PFSK-1 (cell line): ENCODE results near the gene ULK4.

Experiments used
- FOXP2 ChIP-seq: optimal IDR thresholded peaks from 2 replicates; pipeline ENCODE3; 2011; ENCODE audit warnings: borderline replicate concordance, control low read depth, inconsistent platforms; ENCODE audit not compliant: insufficient read depth; ENCODE audit errors: extremely low read length, extremely low read depth
- POLR2AphosphoS5 ChIP-seq: IDR thresholded peaks from 2 replicates; pipeline ENCODE4 v1.6.1; 2012; ENCODE audit warnings: low read depth, mild to moderate bottlenecking, control low read depth, low read length, moderate library complexity
- SIN3A ChIP-seq: IDR thresholded peaks from 2 replicates; pipeline ENCODE4 v1.6.1; 2012; ENCODE audit warnings: mild to moderate bottlenecking, low read length, moderate library complexity, borderline replicate concordance; ENCODE audit not compliant: insufficient read depth
- TAF1 ChIP-seq: IDR thresholded peaks from 2 replicates; pipeline ENCODE4 v1.6.1; 2012; ENCODE audit warnings: low read length, control low read depth, borderline replicate concordance; ENCODE audit not compliant: insufficient read depth
- TF ChIP-seq, protein P1 (sequence below), 2 experiments: IDR thresholded peaks; 2 replicates each; pipeline versions ENCODE4 v1.6.1 to v1.8.0; 2011 to 2012; ENCODE audit warnings: low read depth in 2 of 2, low read length in 2 of 2, control low read depth in 1 of 2, inconsistent platforms in 1 of 2, mild to moderate bottlenecking in 1 of 2, moderate library complexity in 1 of 2; ENCODE audit not compliant: insufficient read depth in 1 of 2

Gene ULK4

DNA sequence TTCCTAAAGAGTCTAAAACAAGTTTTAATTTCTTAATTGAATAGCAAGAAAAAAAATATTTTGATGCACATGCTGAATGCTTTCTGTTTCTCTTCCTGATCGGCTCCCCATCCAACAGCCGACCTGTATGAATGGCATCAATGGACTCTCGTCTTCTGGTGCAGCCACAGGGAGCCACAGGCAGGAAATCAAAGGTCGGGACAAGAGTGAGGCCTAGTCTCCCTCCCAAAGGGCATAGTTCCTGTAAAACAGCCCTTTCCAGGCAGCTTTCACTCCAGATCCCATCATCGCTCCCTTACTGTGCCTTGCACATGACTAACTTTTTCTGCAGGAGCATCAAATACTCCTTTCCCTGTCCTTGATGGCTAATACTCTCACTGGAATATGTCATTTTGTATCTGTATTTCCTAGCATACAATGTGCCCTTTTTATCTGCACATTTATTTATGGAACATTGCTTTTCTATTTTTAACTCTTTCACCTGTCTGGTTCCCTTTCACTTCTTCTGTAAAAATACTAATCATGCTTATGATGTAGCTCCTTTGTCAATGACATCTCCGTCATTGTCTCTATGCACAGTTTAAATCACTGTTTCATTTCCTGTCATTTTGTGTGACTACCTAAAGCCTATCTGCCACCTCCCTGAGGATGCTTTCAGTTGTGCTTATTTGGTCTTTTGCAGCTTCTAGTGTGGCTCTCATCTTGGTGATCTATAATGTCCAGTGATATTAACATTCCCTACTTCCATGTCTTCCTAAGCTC is 436.4 kb downstream of the ULK4 start:
- TF ChIP-seq SIN3A (no peak), FOXP2 (no peak), POLR2AphosphoS5 (no peak), TAF1 (no peak)
- TF ChIP-seq, protein P1, sequence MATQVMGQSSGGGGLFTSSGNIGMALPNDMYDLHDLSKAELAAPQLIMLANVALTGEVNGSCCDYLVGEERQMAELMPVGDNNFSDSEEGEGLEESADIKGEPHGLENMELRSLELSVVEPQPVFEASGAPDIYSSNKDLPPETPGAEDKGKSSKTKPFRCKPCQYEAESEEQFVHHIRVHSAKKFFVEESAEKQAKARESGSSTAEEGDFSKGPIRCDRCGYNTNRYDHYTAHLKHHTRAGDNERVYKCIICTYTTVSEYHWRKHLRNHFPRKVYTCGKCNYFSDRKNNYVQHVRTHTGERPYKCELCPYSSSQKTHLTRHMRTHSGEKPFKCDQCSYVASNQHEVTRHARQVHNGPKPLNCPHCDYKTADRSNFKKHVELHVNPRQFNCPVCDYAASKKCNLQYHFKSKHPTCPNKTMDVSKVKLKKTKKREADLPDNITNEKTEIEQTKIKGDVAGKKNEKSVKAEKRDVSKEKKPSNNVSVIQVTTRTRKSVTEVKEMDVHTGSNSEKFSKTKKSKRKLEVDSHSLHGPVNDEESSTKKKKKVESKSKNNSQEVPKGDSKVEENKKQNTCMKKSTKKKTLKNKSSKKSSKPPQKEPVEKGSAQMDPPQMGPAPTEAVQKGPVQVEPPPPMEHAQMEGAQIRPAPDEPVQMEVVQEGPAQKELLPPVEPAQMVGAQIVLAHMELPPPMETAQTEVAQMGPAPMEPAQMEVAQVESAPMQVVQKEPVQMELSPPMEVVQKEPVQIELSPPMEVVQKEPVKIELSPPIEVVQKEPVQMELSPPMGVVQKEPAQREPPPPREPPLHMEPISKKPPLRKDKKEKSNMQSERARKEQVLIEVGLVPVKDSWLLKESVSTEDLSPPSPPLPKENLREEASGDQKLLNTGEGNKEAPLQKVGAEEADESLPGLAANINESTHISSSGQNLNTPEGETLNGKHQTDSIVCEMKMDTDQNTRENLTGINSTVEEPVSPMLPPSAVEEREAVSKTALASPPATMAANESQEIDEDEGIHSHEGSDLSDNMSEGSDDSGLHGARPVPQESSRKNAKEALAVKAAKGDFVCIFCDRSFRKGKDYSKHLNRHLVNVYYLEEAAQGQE (IDR thresholded peaks at IDR 0.05; ENCODE audit: insufficient read depth in 1 of 2, low read depth in 2 of 2, low read length in 2 of 2), result no peak

DNA sequence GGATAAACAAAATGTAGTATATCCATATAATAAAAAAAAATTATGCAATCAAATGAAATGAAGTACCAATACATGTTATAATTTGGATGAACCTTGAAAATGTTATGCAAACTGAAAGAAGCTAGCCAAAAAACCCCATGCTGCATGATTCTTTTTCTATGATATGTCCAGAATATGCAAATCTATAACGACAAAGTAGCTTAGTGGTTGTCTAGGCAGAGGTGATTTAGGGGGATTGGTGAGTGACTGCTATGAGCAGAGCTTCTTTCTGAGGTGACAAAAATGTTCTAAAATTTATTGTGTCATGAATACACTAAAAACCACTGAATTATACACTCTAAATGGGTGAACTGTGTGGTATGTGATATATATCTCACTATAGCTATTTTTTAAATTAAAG is 438.0 kb downstream of the ULK4 start:
- TF ChIP-seq TAF1 (no peak), SIN3A (no peak), FOXP2 (no peak), POLR2AphosphoS5 (no peak)
- TF ChIP-seq, protein P1 (IDR thresholded peaks at IDR 0.05; ENCODE audit: insufficient read depth in 1 of 2, low read depth in 2 of 2, low read length in 2 of 2), result no peak

DNA sequence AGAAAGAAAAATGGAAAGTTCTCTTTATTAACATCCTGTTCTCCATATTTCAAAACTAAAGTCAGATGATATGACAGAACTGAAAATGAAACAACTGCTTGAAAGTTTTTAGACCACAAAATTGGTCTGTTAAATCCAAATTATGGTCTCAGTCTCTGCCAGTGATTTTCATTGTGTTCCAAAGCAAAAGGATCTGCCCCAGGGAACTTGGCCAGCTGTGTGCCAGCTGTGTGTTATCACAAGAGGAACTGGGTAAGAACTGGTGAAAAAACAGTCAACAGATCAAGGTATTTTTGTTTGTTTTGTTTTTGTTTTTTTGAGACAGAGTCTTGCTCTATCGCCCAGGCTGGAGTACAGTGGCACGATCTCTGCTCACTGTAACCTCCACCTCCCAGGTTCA is 439.3 kb downstream of the ULK4 start:
- no peak for TF ChIP-seq SIN3A
- TF ChIP-seq POLR2AphosphoS5, result no peak
- TF ChIP-seq TAF1, result no peak
- TF ChIP-seq FOXP2, result no peak
- TF ChIP-seq, protein P1 (IDR thresholded peaks at IDR 0.05; ENCODE audit: insufficient read depth in 1 of 2, low read depth in 2 of 2, low read length in 2 of 2), result no peak

DNA sequence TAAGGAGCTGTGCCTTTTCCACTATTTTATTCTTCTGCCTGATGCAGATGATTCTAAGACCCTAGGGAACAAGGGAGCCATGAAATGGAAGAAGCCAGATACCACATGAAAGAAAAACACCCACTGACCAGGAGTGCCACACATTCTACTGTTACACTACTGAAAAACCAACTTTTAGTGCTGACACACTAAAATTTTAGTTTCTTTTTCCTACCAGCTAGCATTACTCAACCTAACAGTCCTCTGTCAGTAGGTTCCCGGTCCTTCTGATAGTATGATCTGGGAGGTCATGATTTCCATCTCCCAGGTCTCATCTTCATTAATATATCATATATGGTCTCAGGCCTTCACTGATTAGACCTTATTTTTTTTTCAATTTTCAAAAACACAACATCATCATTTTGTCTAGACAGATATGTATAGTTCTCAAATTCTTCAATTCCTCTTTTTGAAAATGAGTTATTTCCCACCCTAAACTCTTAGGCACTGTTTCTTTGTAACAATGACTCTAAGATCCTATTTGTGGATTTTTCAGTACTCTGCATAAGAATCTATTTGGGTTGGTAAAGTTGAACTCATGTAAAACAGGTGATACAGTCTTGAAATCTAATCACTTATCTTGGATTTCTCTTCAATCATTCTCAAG is 440.8 kb downstream of the ULK4 start:
- TF ChIP-seq POLR2AphosphoS5 (no peak), TAF1 (no peak)
- TF ChIP-seq, protein P1 (IDR thresholded peaks at IDR 0.05; ENCODE audit: insufficient read depth in 1 of 2, low read depth in 2 of 2, low read length in 2 of 2), result no peak
